ENCODE data around the gene RETNLB. TPM values are rescaled to one million over a fixed set of nuclear protein-coding genes. Genes with fewer than 3 reads are reported as not detected.

RETNLB gene, protein sequence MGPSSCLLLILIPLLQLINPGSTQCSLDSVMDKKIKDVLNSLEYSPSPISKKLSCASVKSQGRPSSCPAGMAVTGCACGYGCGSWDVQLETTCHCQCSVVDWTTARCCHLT
- total RNA-seq, result not detected in 2 replicates

DNA sequence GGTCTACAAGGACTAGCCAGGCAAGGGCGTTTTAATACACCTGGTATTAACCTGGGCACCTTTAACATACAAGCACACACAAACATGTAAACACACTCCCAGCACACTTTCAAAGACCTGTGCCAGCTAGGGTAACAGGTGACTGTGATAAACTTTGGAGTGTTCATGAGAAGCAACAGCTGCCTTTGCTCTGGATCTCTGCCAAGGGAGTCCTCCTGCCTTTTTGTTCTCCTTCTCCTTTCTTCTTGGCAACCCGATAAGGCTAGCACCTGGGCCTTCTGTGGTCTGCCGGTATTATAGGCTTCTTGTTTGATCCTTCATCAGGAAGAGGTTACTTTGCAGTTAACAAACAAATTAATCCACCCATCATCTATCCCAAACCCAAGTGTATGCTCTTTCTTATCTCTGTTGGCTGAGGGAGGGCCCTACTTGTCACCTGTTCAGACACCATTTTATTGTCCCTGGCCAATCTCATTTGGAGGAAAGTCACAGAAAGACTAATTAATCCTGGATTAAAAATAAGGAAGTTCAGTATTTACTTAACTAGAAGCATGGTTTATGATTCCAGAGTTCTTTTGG lies at the start of gene RETNLB:
TSS of gene RETNLB (minus strand) at position 7 of the 579 bp plus-strand sequence. CDS start 225 bp downstream, outside the sequence.
- Mint-ChIP-seq H3K36me3 (ENCODE audit: low read depth) (no peaks in the 10 kb centered on the region), H3K4me3 (no peak within 1 kb of the TSS), H3K4me1 (peaks cover 2% of the 10 kb centered on the region), H3K27ac (no peak within 1 kb of the TSS), H3K9me3 (no peaks in the 10 kb centered on the region), H3K27me3 (no peaks in the 10 kb centered on the region)
- intact Hi-C loops (cut with micrococcal nuclease), result no loop called here
- DNase-seq, result no peak

DNA sequence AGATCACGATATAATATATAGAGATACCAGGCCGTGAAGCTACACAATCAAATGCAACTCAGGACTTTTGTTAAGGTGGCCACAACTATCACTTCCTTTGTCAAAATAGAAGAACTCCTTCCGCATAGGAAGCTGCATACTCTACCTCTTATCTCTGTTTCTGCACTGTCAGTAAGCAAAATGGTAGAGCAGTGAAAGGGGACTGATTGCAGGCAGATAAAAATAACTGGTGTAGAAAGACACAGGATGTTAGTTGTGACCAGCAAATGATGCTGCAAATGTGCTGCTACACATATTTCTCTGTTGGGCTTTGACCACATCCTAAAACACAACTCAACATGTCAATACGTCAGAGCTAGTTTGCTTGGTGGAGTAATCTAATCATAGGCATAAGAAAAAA lies 49.1 kb upstream of the RETNLB start:
- Mint-ChIP-seq H3K27me3 (peaks cover 3% of the 10 kb centered on the region), H3K36me3 (ENCODE audit: low read depth) (no peaks in the 10 kb centered on the region), H3K4me1 (peaks cover 15% of the 10 kb centered on the region), H3K27ac (peak overlapping the region; percentile 76), H3K4me3 (peak overlapping the region; percentile 28), H3K9me3 (peaks cover 17% of the 10 kb centered on the region)
- peak; percentile 86 for DNase-seq
- intact Hi-C loops (cut with micrococcal nuclease), result loop anchor here (1.0 to 5.0 kb wide), 2 partner anchors 12 to 204 kb away; no protein-coding TSS in a partner anchor

GRCh38 chr3:108804966-108805365 lies 47.8 kb upstream of the RETNLB start:
- Mint-ChIP-seq H3K27me3 (no peaks in the 10 kb centered on the region), H3K9me3 (peaks cover 17% of the 10 kb centered on the region), H3K27ac (peak overlapping the region; percentile 57), H3K36me3 (ENCODE audit: low read depth) (no peaks in the 10 kb centered on the region), H3K4me1 (peaks cover 12% of the 10 kb centered on the region), H3K4me3 (no peak overlapping the region)
- DNase-seq, result no peak
- intact Hi-C loops (cut with micrococcal nuclease), result loop anchor here (5.0 kb wide), 1 partner anchor 203 kb away; no protein-coding TSS in a partner anchor

GRCh38 chr3:108804437-108804836 lies 47.2 kb upstream of the RETNLB start:
- peaks cover 17% of the 10 kb centered on the region for H3K9me3 Mint-ChIP-seq
- intact Hi-C loops (cut with micrococcal nuclease), result no loop called here
- H3K36me3 Mint-ChIP-seq (ENCODE audit: low read depth), result no peaks in the 10 kb centered on the region
- no peaks in the 10 kb centered on the region for H3K27me3 Mint-ChIP-seq
- no peak overlapping the region for H3K27ac Mint-ChIP-seq
- peaks cover 12% of the 10 kb centered on the region for H3K4me1 Mint-ChIP-seq
- DNase-seq, result no peak
- no peak overlapping the region for H3K4me3 Mint-ChIP-seq

GRCh38 chr3:108791473-108791872 lies 34.3 kb upstream of the RETNLB start:
- no peak overlapping the region for H3K4me3 Mint-ChIP-seq
- no peaks in the 10 kb centered on the region for H3K36me3 Mint-ChIP-seq (ENCODE audit: low read depth)
- no peak overlapping the region for H3K27ac Mint-ChIP-seq
- H3K27me3 Mint-ChIP-seq, result peaks cover 9% of the 10 kb centered on the region
- intact Hi-C loops (cut with micrococcal nuclease), result no loop called here
- DNase-seq, result no peak
- no peaks in the 10 kb centered on the region for H3K4me1 Mint-ChIP-seq
- H3K9me3 Mint-ChIP-seq, result no peaks in the 10 kb centered on the region

- DNase-seq, result peak; percentile 73
Observed at GRCh38 chr3:108780235-108780634, 23.0 kb upstream of the RETNLB start.

DNA sequence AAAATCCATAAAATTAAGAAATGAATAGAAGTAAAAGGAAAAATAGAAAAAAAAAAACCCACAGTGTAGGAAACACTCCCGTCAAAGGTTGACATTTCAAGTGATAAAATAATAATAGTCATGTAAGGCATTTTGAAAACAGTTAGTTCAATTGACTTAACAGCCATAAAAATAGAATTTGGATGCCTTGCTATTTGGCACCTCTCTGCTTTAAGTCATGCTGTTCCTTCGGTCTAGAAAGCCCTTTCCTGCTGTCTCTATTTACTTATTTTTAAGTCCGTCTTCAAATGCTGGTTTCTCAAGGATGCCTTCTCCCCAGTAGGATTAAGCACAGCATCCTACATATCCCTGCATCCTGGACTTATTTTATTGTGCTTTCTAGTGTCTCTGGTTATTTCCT lies 22.3 kb upstream of the RETNLB start:
- Mint-ChIP-seq H3K27me3 (no peaks in the 10 kb centered on the region), H3K27ac (no peak overlapping the region), H3K9me3 (peaks cover 9% of the 10 kb centered on the region), H3K4me1 (peaks cover 28% of the 10 kb centered on the region), H3K36me3 (ENCODE audit: low read depth) (peaks cover 2% of the 10 kb centered on the region), H3K4me3 (no peak overlapping the region)
- intact Hi-C loops (cut with micrococcal nuclease), result no loop called here
- DNase-seq, result no peak

More at GRCh38 chr3:108780235-108780634, 23.0 kb upstream of the RETNLB start:
- Mint-ChIP-seq H3K36me3 (ENCODE audit: low read depth) (peaks cover 2% of the 10 kb centered on the region), H3K9me3 (peaks cover 15% of the 10 kb centered on the region), H3K4me1 (peaks cover 28% of the 10 kb centered on the region), H3K4me3 (no peak overlapping the region), H3K27ac (no peak overlapping the region), H3K27me3 (peaks cover 7% of the 10 kb centered on the region)
- intact Hi-C loops (cut with micrococcal nuclease), result no loop called here

DNA sequence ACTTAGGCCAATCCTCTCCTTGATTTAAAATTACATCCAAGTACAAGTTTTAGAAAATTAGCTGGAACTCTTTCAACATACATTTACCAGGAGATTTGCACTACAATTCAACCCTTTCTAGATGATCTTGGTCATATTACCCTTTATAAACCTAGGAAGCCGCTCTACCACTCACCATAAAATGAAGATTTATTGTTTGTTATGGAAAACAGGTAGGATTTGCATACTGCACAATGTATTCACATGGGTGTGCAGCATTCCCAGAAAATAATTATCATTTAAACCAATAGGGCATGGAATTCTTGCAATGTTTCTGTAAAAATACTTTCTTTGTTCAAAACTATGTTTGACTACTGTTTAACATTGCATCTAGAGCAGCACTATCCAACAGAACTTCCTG lies 18.4 kb upstream of the RETNLB start:
- Mint-ChIP-seq H3K27me3 (peaks cover 2% of the 10 kb centered on the region), H3K4me1 (peaks cover 27% of the 10 kb centered on the region), H3K9me3 (peaks cover 13% of the 10 kb centered on the region), H3K4me3 (no peak overlapping the region), H3K27ac (no peak overlapping the region), H3K36me3 (ENCODE audit: low read depth) (peaks cover 2% of the 10 kb centered on the region)
- intact Hi-C loops (cut with micrococcal nuclease), result no loop called here
- no peak for DNase-seq

GRCh38 chr3:108767253-108767652 lies 10.0 kb upstream of the RETNLB start:
- Mint-ChIP-seq H3K4me1 (peaks cover 3% of the 10 kb centered on the region), H3K9me3 (peaks cover 11% of the 10 kb centered on the region), H3K4me3 (no peak overlapping the region), H3K27me3 (peaks cover 14% of the 10 kb centered on the region), H3K36me3 (ENCODE audit: low read depth) (no peaks in the 10 kb centered on the region), H3K27ac (no peak overlapping the region)
- DNase-seq, result no peak
- intact Hi-C loops (cut with micrococcal nuclease), result no loop called here

GRCh38 chr3:108755686-108756085 lies 1.5 kb downstream of the RETNLB start:
- Mint-ChIP-seq H3K4me3 (no peak overlapping the region), H3K27me3 (no peaks in the 10 kb centered on the region), H3K36me3 (ENCODE audit: low read depth) (no peaks in the 10 kb centered on the region), H3K27ac (no peak overlapping the region), H3K4me1 (peaks cover 2% of the 10 kb centered on the region), H3K9me3 (no peaks in the 10 kb centered on the region)
- intact Hi-C loops (cut with micrococcal nuclease), result no loop called here
- no peak for DNase-seq

DNA sequence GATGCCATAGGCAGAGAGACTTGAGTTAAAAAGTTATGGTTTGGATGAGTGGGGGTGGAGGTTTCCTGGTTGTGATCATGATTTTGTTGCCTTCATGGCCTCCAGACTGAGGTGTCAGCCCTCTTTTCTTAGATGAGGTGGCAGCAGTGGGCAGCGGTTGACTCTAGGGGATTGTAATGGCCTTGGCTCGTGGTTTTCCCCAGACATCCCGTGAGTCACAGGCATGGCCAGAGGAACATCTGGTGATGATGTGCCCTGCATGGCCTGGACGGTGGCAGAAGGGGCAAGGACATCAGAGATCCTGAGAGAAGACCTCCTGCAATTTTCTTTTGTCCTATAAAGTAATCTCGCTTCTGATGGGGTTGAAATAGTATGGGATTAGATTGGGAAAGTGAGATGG lies 12.4 kb downstream of the RETNLB start:
- Mint-ChIP-seq H3K36me3 (ENCODE audit: low read depth) (no peaks in the 10 kb centered on the region), H3K4me3 (no peak overlapping the region), H3K9me3 (peaks cover 8% of the 10 kb centered on the region), H3K4me1 (no peaks in the 10 kb centered on the region), H3K27ac (no peak overlapping the region), H3K27me3 (peaks cover 4% of the 10 kb centered on the region)
- intact Hi-C loops (cut with micrococcal nuclease), result no loop called here
- no peak for DNase-seq

DNA sequence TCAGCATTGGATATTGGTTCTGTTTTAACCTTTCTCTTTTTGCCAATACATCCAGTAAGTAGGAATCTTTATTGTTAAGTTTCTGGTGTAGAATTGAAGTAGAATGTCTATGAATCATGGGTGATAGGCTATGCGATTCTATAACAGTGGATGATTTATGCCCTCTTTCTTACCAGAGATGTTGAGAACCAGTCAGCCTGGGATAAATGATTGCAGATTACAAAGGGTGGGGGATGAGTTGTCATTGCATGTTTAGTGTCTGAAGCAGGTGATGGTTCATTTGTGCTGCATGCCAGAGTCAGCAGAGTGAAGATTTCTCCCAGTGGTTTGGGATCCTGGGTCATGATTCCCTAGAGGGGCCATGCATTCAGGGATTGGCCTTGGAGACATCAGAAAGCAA lies 14.3 kb downstream of the RETNLB start:
- H3K27me3 Mint-ChIP-seq, result peaks cover 6% of the 10 kb centered on the region
- H3K27ac Mint-ChIP-seq, result no peak overlapping the region
- peaks cover 17% of the 10 kb centered on the region for H3K9me3 Mint-ChIP-seq
- no peak overlapping the region for H3K4me3 Mint-ChIP-seq
- intact Hi-C loops (cut with micrococcal nuclease), result no loop called here
- DNase-seq, result no peak
- no peaks in the 10 kb centered on the region for H3K36me3 Mint-ChIP-seq (ENCODE audit: low read depth)
- H3K4me1 Mint-ChIP-seq, result no peaks in the 10 kb centered on the region

DNA sequence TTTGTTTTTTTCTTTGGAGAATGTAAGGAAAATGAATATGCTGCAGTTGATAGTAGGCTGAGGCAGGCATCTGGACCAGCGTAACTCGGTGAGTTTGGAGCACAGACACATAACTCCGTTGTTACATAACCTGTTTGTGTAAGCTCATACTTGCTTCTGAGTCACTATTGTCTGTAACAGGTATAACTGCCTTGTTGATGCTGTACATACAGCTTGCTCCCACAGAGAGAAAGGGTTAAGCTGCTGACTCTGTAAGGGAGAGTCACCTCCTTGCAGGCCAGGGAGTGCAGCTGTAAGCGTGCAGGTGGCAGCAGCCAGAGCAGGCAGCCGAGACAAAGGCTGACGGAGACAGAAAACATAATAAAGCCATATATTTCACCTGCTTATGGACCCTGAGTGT lies 20.4 kb downstream of the RETNLB start:
- Mint-ChIP-seq H3K4me3 (no peak overlapping the region), H3K36me3 (ENCODE audit: low read depth) (no peaks in the 10 kb centered on the region), H3K9me3 (peaks cover 18% of the 10 kb centered on the region), H3K27me3 (peaks cover 16% of the 10 kb centered on the region), H3K4me1 (no peaks in the 10 kb centered on the region), H3K27ac (no peak overlapping the region)
- intact Hi-C loops (cut with micrococcal nuclease), result no loop called here
- no peak for DNase-seq

GRCh38 chr3:108728934-108729333 lies 28.3 kb downstream of the RETNLB start:
- peaks cover 22% of the 10 kb centered on the region for H3K9me3 Mint-ChIP-seq
- intact Hi-C loops (cut with micrococcal nuclease), result no loop called here
- H3K4me3 Mint-ChIP-seq, result no peak overlapping the region
- DNase-seq, result no peak
- H3K36me3 Mint-ChIP-seq (ENCODE audit: low read depth), result no peaks in the 10 kb centered on the region
- no peak overlapping the region for H3K27ac Mint-ChIP-seq
- peaks cover 9% of the 10 kb centered on the region for H3K27me3 Mint-ChIP-seq
- no peaks in the 10 kb centered on the region for H3K4me1 Mint-ChIP-seq

- Mint-ChIP-seq H3K27ac (no peak overlapping the region), H3K4me3 (no peak overlapping the region), H3K4me1 (no peaks in the 10 kb centered on the region), H3K9me3 (peaks cover 27% of the 10 kb centered on the region), H3K36me3 (ENCODE audit: low read depth) (no peaks in the 10 kb centered on the region), H3K27me3 (peaks cover 9% of the 10 kb centered on the region)
- DNase-seq, result no peak
- intact Hi-C loops (cut with micrococcal nuclease), result no loop called here
Observed at GRCh38 chr3:108728105-108728504, 29.1 kb downstream of the RETNLB start.

All from activated CD4-positive, alpha-beta T cell treated with anti-CD3 and anti-CD28 coated beads, Interleukin-2, amount 10 ng/mL, durations not matched to agents 24 days and 14 days (primary cell).